Tibial artery (tissue), 4 donors: Measurements from ENCODE around the gene CCDC102B.

Experiments used
- DNase-seq, 2 donors: peaks; one replicate each; pipeline ENCODE4 v3.0.0-alpha.2; 2019
- H3K27ac ChIP-seq, 2 donors: fragments of 200-600 bp; sonication (generic) in 1 of 2; 1 replicate in 1 of 2; 2 replicates in 1 of 2; pipeline ENCODE4 v1.5.1; 2018 to 2019; ENCODE audit warnings: mild to moderate bottlenecking in 1 of 2
- H3K27me3 ChIP-seq, 2 donors: fragments of 200-600 bp; sonication (generic) in 1 of 2; one replicate each; pipeline versions ENCODE4 v1.5.1 to v1.6.0; 2016 to 2019
- H3K36me3 ChIP-seq, 3 donors: fragments of 200-600 bp; sonication (generic) in 2 of 3; one replicate each; pipeline ENCODE4 v1.5.1; 2016 to 2019; ENCODE audit warnings: mild to moderate bottlenecking in 2 of 3
- H3K4me1 ChIP-seq, 4 donors: fragments of 200-600 bp; sonication (generic) in 2 of 4; 1 replicate in 3 of 4; 2 replicates in 1 of 4; pipeline ENCODE4 v1.5.1; 2016 to 2019
- H3K4me3 ChIP-seq, 2 donors: fragments of 200-600 bp; sonication (generic) in 1 of 2; 1 replicate in 1 of 2; 2 replicates in 1 of 2; pipeline ENCODE4 v1.5.1; 2018 to 2019; ENCODE audit warnings: mild to moderate bottlenecking in 2 of 2
- H3K9me3 ChIP-seq, 3 donors: fragments of 200-600 bp; sonication (generic) in 1 of 3; one replicate each; pipeline ENCODE4 v1.5.1; 2016 to 2019
- intact Hi-C: fragments of 100-400 bp; cut with DNase I; formaldehyde crosslinking; loops from one replicate; pipeline ENCODE4 v1.15.0; 2023; ENCODE audit warnings: low total_unique reads
- TF ChIP-seq, protein P1 (sequence below), 2 experiments: fragments of 200-600 bp in 1 of 2; fragments of 450-650 bp in 1 of 2; IDR thresholded peaks; one replicate each; pipeline ENCODE4 v1.5.1; 2017 to 2019; ENCODE audit warnings: antibody characterized with exemption in 2 of 2, mild to moderate bottlenecking in 1 of 2, moderate library complexity in 1 of 2

Gene CCDC102B

DNA sequence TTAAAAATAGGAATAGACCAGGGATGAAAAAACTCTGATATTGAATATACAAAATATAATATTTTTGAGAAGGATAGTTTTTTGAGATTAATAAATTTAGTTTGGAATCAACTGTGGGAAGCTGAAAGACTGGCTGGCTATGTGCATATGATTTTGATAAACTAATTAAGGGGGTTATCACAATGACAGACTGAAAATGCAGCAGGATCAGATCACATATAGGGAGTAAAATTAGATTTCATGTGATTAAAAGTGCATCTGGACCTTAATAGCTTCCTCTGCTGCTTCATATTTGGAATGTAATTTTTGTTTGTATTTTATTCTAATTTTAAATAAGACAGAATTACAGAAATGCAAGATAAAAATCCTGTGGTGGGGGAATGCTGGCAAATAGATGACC, 111.7 kb downstream of the CCDC102B start:
- no peak for DNase-seq
- no peak overlapping the region for H3K27ac ChIP-seq
- intact Hi-C loops = no loop called here
- H3K4me3 ChIP-seq = no peak overlapping the region
- no peaks in the 10 kb centered on the region for H3K27me3 ChIP-seq
- no peaks in the 10 kb centered on the region for H3K36me3 ChIP-seq
- no peaks in the 10 kb centered on the region for H3K4me1 ChIP-seq
- no peaks in the 10 kb centered on the region for H3K9me3 ChIP-seq
- TF ChIP-seq, protein P1, sequence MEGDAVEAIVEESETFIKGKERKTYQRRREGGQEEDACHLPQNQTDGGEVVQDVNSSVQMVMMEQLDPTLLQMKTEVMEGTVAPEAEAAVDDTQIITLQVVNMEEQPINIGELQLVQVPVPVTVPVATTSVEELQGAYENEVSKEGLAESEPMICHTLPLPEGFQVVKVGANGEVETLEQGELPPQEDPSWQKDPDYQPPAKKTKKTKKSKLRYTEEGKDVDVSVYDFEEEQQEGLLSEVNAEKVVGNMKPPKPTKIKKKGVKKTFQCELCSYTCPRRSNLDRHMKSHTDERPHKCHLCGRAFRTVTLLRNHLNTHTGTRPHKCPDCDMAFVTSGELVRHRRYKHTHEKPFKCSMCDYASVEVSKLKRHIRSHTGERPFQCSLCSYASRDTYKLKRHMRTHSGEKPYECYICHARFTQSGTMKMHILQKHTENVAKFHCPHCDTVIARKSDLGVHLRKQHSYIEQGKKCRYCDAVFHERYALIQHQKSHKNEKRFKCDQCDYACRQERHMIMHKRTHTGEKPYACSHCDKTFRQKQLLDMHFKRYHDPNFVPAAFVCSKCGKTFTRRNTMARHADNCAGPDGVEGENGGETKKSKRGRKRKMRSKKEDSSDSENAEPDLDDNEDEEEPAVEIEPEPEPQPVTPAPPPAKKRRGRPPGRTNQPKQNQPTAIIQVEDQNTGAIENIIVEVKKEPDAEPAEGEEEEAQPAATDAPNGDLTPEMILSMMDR (IDR thresholded peaks at IDR 0.05) = no peak

DNA sequence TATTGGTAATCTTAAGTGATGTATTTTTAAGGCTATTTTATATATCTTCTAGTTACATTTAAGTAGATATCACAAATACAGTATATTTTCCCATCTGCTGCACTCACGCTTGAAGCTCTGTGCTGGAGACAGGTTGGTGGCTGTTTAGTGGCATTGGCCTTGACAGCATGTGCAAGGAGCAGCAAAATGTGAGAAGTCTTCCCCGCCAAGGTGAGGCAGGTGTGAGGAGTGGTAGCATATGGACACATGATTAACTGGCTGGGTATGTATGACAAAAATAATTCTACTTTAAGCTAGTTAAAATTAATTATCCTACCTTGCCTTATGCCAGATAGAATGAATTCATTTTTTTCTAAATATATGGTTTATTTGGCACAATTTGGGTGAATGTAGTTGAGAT, 117.2 kb downstream of the CCDC102B start:
- DNase-seq = no peak
- intact Hi-C loops = no loop called here
- H3K27ac ChIP-seq = no peak overlapping the region
- H3K27me3 ChIP-seq = no peaks in the 10 kb centered on the region
- H3K4me3 ChIP-seq = no peak overlapping the region
- no peaks in the 10 kb centered on the region for H3K9me3 ChIP-seq
- H3K36me3 ChIP-seq = no peaks in the 10 kb centered on the region
- TF ChIP-seq, protein P1 (IDR thresholded peaks at IDR 0.05) = no peak
- H3K4me1 ChIP-seq = no peaks in the 10 kb centered on the region

DNA sequence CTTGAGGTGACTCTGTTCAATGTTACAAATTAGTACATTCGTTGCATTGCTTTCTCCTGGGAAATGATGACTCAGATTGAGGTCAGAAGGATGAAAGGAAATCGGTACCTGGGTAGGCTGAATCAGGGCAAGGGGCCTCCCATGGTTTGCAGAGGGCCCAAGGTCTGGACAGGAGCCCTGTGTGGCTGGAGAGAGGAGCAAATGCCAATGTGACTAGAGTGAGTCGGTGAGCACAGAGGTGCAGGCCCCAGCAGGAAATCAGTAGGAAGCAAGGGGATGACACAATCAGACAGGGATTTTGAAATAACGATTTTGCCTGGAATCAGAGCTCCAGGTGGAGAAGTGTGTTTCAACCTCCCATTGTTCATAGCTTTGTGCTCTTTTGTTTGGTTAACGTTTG, 118.9 kb downstream of the CCDC102B start:
- Histone ChIP-seq H3K36me3 (no peaks in the 10 kb centered on the region), H3K27ac (no peak overlapping the region), H3K27me3 (no peaks in the 10 kb centered on the region), H3K9me3 (no peaks in the 10 kb centered on the region), H3K4me3 (no peak overlapping the region), H3K4me1 (no peaks in the 10 kb centered on the region)
- no peak for DNase-seq
- TF ChIP-seq, protein P1 (IDR thresholded peaks at IDR 0.05) = no peak
- intact Hi-C loops = no loop called here

DNA sequence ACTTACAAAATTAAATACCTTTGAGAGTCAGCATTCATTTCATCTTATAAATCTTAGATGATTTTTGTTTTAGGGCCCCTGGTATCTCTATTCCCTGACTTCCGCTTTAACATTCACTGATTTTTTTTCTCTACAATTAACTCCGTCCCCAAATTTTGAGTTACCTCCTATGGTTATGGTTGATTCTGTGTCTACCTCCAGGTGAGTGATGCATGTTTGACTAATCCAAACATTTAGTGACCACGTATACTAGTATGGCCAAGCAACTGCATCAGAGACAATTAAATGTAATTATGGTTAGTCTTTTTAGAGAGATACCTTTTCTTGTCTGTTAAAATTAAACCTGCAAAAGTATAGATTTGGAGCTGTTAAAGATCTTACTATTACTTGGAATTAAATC, 120.3 kb downstream of the CCDC102B start:
- Histone ChIP-seq H3K27ac (no peak overlapping the region), H3K9me3 (no peaks in the 10 kb centered on the region), H3K27me3 (no peaks in the 10 kb centered on the region), H3K4me3 (no peak overlapping the region), H3K36me3 (no peaks in the 10 kb centered on the region), H3K4me1 (no peaks in the 10 kb centered on the region)
- TF ChIP-seq, protein P1 (IDR thresholded peaks at IDR 0.05) = no peak
- intact Hi-C loops = no loop called here
- no peak for DNase-seq

DNA sequence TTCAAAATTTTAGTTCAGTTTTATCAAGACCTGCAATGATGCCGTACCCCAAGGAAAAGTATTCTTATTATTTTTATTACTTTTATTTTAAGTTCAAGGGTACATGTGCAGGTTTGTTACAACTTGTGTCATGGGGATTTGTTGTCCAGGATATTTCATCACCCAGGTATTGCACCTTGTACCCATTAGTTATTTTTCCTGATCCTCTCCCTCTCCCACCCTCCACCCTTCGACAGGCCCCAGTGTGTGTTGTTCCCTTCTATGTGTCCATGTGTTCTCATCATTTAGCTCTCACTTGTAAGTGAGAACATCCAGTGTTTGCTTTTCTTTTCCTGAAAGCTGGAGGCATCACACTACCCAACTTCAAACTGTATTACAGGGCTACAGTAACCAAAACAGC, 122.0 kb downstream of the CCDC102B start:
- H3K27me3 ChIP-seq = no peaks in the 10 kb centered on the region
- H3K4me1 ChIP-seq = no peaks in the 10 kb centered on the region
- H3K4me3 ChIP-seq = no peak overlapping the region
- no peak for DNase-seq
- no peaks in the 10 kb centered on the region for H3K36me3 ChIP-seq
- TF ChIP-seq, protein P1 (IDR thresholded peaks at IDR 0.05) = no peak
- no peak overlapping the region for H3K27ac ChIP-seq
- intact Hi-C loops = no loop called here
- no peaks in the 10 kb centered on the region for H3K9me3 ChIP-seq

DNA sequence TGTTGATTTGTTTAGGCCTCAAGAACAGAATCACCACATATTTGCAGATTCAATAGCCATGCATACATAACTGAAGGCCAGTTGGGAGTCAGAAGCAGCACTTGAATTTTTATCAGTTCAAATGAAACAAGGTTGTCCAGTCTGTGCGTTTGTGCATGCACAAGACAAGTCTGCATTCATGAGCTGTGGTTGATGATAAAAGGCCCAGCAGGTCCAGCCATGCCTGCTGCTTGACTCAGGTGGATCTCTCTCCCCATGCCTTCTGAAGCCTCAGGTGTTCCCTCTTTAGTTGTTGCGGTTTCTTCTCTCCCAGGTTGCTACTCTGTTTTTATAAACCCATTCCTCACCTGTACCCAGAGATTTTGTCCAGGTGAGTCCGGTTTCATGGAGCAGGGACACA, 124.5 kb downstream of the CCDC102B start:
- no peak overlapping the region for H3K27ac ChIP-seq
- intact Hi-C loops = no loop called here

More for the DNA sequence above, 124.5 kb downstream of the CCDC102B start:
- no peak overlapping the region for H3K4me3 ChIP-seq
- no peaks in the 10 kb centered on the region for H3K36me3 ChIP-seq
- TF ChIP-seq, protein P1 (IDR thresholded peaks at IDR 0.05) = no peak
- no peak for DNase-seq
- H3K9me3 ChIP-seq = no peaks in the 10 kb centered on the region
- H3K27me3 ChIP-seq = no peaks in the 10 kb centered on the region
- H3K4me1 ChIP-seq = no peaks in the 10 kb centered on the region
